Gastroesophageal sphincter (tissue), 4 donors: ENCODE data around the gene CTNNBL1. TPM values are rescaled to one million over a fixed set of nuclear protein-coding genes. Genes with fewer than 3 reads are reported as not detected.

ENCODE experiments used
- ATAC-seq: fragments of 150-250 bp; one replicate; pipeline ENCODE4 v1.9.1; 2016; ENCODE audit warnings: mild to moderate bottlenecking, moderate library complexity
- H3K27ac ChIP-seq, 4 donors: fragments of 200-600 bp; sonication (generic) in 3 of 4; 1 replicate in 3 of 4; 2 replicates in 1 of 4; pipeline ENCODE4 v1.5.1; 2016 to 2019
- H3K27me3 ChIP-seq: fragments of 200-600 bp; sonication (generic); one replicate; pipeline ENCODE4 v1.5.1; 2019
- H3K36me3 ChIP-seq, 2 donors: fragments of 200-600 bp; sonication (generic); one replicate each; pipeline ENCODE4 v1.5.1; 2019; ENCODE audit warnings: control low read depth in 1 of 2
- H3K4me1 ChIP-seq, 3 donors: fragments of 200-600 bp; sonication (generic); 1 replicate in 2 of 3; 2 replicates in 1 of 3; pipeline ENCODE4 v1.5.1; 2016 to 2019; ENCODE audit warnings: control low read depth in 2 of 3
- H3K4me3 ChIP-seq, 2 donors: fragments of 200-600 bp; sonication (generic); one replicate each; pipeline ENCODE4 v1.5.1; 2019; ENCODE audit warnings: mild to moderate bottlenecking in 1 of 2, moderate library complexity in 1 of 2
- H3K9me3 ChIP-seq, 3 donors: fragments of 200-600 bp; sonication (generic); one replicate each; pipeline ENCODE4 v1.5.1; 2017 to 2019; ENCODE audit warnings: control low read depth in 2 of 3
- CTCF ChIP-seq, 4 experiments: fragments of 200-600 bp in 2 of 4; fragments of 450-650 bp in 2 of 4; sonication (generic) in 1 of 4; IDR thresholded peaks; one replicate each; pipeline ENCODE4 v1.5.1; 2017 to 2019; ENCODE audit warnings: antibody characterized with exemption in 4 of 4, mild to moderate bottlenecking in 2 of 4, moderate library complexity in 2 of 4
- EP300 ChIP-seq: sonication (generic); formaldehyde crosslinking; IDR thresholded peaks from one replicate; pipeline ENCODE4 v1.6.1; 2017; ENCODE audit warnings: antibody characterized with exemption, mild to moderate bottlenecking
- POLR2A ChIP-seq, 2 donors: fragments of 450-650 bp; IDR thresholded peaks; one replicate each; pipeline ENCODE4 v1.6.1; 2017; ENCODE audit warnings: antibody characterized with exemption in 2 of 2, mild to moderate bottlenecking in 2 of 2, moderate library complexity in 1 of 2
- POLR2AphosphoS5 ChIP-seq: sonication (generic); formaldehyde crosslinking; IDR thresholded peaks from one replicate; pipeline ENCODE4 v1.6.1; 2017; ENCODE audit warnings: antibody characterized with exemption
- WGBS, 2 donors: methylation state at CpG; one replicate each; pipeline ENCODE4 v1.1.5; 2018; ENCODE audit warnings: low coverage in 1 of 2; 5-methylcytosine and 5-hydroxymethylcytosine counted together
- total RNA-seq, 4 donors: library from RNA; depleted of rRNA; stranded (reverse); fragments of >200 nt; gene quantifications; one replicate each; pipeline ENCODE4 v1.1.0, GENCODE V29; 2016

The CTNNBL1 gene
- total RNA-seq, 4 donors from 2014 or later = 43.8 to 58.4 (median 47.1) TPM

- no peaks in the 10 kb centered on the region for H3K27me3 ChIP-seq
- no peak for TF ChIP-seq POLR2AphosphoS5
- TF ChIP-seq POLR2A (IDR thresholded peaks at IDR 0.05) = no peak
- no peak for TF ChIP-seq CTCF (IDR thresholded peaks at IDR 0.05)
- no peak for TF ChIP-seq EP300
- no peak overlapping the region for H3K4me3 ChIP-seq
- H3K4me1 ChIP-seq = peaks cover 0 to 17% (median 3%) of the 10 kb centered on the region in 3 donors
- H3K9me3 ChIP-seq = no peaks in the 10 kb centered on the region
- no peak for ATAC-seq
- WGBS, 2 donors = 69 to 79% methylated on average over 2 to 4 of the region's 4 CpGs
- peaks cover 0 to 66% of the 10 kb centered on the region in 2 donors for H3K36me3 ChIP-seq
- no peak overlapping the region for H3K27ac ChIP-seq
These were observed 69.1 kb downstream of the CTNNBL1 start for GRCh38 chr20:37762716-37763485.

GRCh38 chr20:37764333-37764935, 70.6 kb downstream of the CTNNBL1 start:
- Histone ChIP-seq H3K9me3 (no peaks in the 10 kb centered on the region), H3K27me3 (no peaks in the 10 kb centered on the region), H3K4me3 (no peak overlapping the region), H3K36me3 (peaks cover 0 to 66% of the 10 kb centered on the region in 2 donors), H3K27ac (no peak overlapping the region), H3K4me1 (peaks cover 0 to 17% (median 3%) of the 10 kb centered on the region in 3 donors)
- no peak for TF ChIP-seq POLR2A (IDR thresholded peaks at IDR 0.05)
- no peak for TF ChIP-seq POLR2AphosphoS5
- no peak for TF ChIP-seq EP300
- TF ChIP-seq CTCF (IDR thresholded peaks at IDR 0.05) = no peak
- ATAC-seq = no peak
- 97 to 100% methylated on average over 4 of the region's 4 CpGs for WGBS, 2 donors

- TF ChIP-seq EP300 (no peak), CTCF (IDR thresholded peaks at IDR 0.05) (no peak), POLR2A (IDR thresholded peaks at IDR 0.05) (no peak), POLR2AphosphoS5 (no peak)
- 85 to 93% methylated on average over 5 of the region's 5 CpGs for WGBS, 2 donors
- no peak for ATAC-seq
- peaks cover 3 to 81% of the 10 kb centered on the region in 2 donors for H3K36me3 ChIP-seq
- no peak overlapping the region for H3K4me3 ChIP-seq
- H3K27me3 ChIP-seq = no peaks in the 10 kb centered on the region
- H3K4me1 ChIP-seq = peaks cover 0 to 5% (median 0%) of the 10 kb centered on the region in 3 donors
- H3K9me3 ChIP-seq = no peaks in the 10 kb centered on the region
- H3K27ac ChIP-seq = no peak overlapping the region
These were observed 77.1 kb downstream of the CTNNBL1 start for GRCh38 chr20:37770908-37771307.

GRCh38 chr20:37773291-37773826, 79.5 kb downstream of the CTNNBL1 start:
- Histone ChIP-seq H3K4me1 (peaks cover 0 to 15% (median 1%) of the 10 kb centered on the region in 3 donors), H3K27me3 (no peaks in the 10 kb centered on the region), H3K9me3 (no peaks in the 10 kb centered on the region), H3K4me3 (no peak overlapping the region), H3K27ac (no peak overlapping the region), H3K36me3 (peaks cover 3 to 61% of the 10 kb centered on the region in 2 donors)
- no peak for ATAC-seq
- WGBS, 2 donors = 57 to 71% methylated on average over 1 of the region's 1 CpG
- TF ChIP-seq CTCF (IDR thresholded peaks at IDR 0.05) = no peak
- TF ChIP-seq POLR2AphosphoS5 = no peak
- no peak for TF ChIP-seq POLR2A (IDR thresholded peaks at IDR 0.05)
- TF ChIP-seq EP300 = no peak
